CD14-positive monocyte (primary cell): ENCODE measurements around the gene RPS5. TPM values are rescaled to one million over a fixed set of nuclear protein-coding genes. Genes with fewer than 3 reads are reported as not detected.
A peak's percentile ranks its signal among the peaks of the same experiment; 100 is the strongest.

Source experiments
- DNase-seq, 3 donors: peaks; one replicate each; pipeline ENCODE4 v3.0.0-alpha.2; 2011 to 2022
- H2AFZ ChIP-seq: 2 replicates; pipeline ENCODE4 v1.6.0; 2012; ENCODE audit warnings: mild to moderate bottlenecking, low read depth, low read length, inconsistent platforms; ENCODE audit not compliant: insufficient read depth, poor library complexity, severe bottlenecking
- H3K27ac ChIP-seq, 2 donors: 1 replicate in 1 of 2; 2 replicates in 1 of 2; pipeline ENCODE4 v1.5.1; 2012 to 2013; ENCODE audit warnings: low read length in 2 of 2, control low read depth in 1 of 2, inconsistent platforms in 1 of 2, low read depth in 1 of 2, mild to moderate bottlenecking in 1 of 2
- H3K27me3 ChIP-seq, 2 donors: one replicate each; pipeline versions ENCODE4 v1.6.0 to v1.6.1; 2011 to 2013; ENCODE audit warnings: low read length in 2 of 2; ENCODE audit not compliant: control insufficient read depth in 2 of 2, insufficient read depth in 2 of 2
- H3K36me3 ChIP-seq, 2 donors: replicated peaks in 1 of 2; 1 replicate in 1 of 2; 2 replicates in 1 of 2; pipeline versions ENCODE4 v1.5.1 to v1.6.1; 2012 to 2013; ENCODE audit warnings: low read length in 2 of 2, control low read depth in 1 of 2, inconsistent platforms in 1 of 2, mild to moderate bottlenecking in 1 of 2; ENCODE audit not compliant: insufficient read depth in 2 of 2, control insufficient read depth in 1 of 2
- H3K4me1 ChIP-seq, 2 donors: 1 replicate in 1 of 2; 2 replicates in 1 of 2; pipeline versions ENCODE4 v1.5.1 to v1.6.1; 2012 to 2013; ENCODE audit warnings: low read length in 2 of 2, control low read depth in 1 of 2, inconsistent platforms in 1 of 2, mild to moderate bottlenecking in 1 of 2, moderate library complexity in 1 of 2; ENCODE audit not compliant: insufficient read depth in 2 of 2, control insufficient read depth in 1 of 2
- H3K4me2 ChIP-seq: replicated peaks from 2 replicates; pipeline ENCODE3; 2012; ENCODE audit warnings: low read length, moderate library complexity, mild to moderate bottlenecking; ENCODE audit not compliant: poor library complexity, severe bottlenecking; ENCODE audit errors: extremely low read depth
- H3K4me3 ChIP-seq, 3 experiments: fragments of 200-600 bp in 1 of 3; sonication (generic) in 1 of 3; replicated peaks in 1 of 3; 1 replicate in 2 of 3; 2 replicates in 1 of 3; pipeline ENCODE4 v1.5.1; 2011 to 2013; ENCODE audit warnings: low read length in 3 of 3, mild to moderate bottlenecking in 3 of 3, control low read depth in 2 of 3, low read depth in 2 of 3, inconsistent platforms in 1 of 3, moderate library complexity in 1 of 3
- H3K79me2 ChIP-seq: 2 replicates; pipeline ENCODE4 v1.6.0; 2012; ENCODE audit warnings: mild to moderate bottlenecking, control low read depth, inconsistent platforms, low read length, moderate library complexity; ENCODE audit not compliant: insufficient read depth
- H3K9ac ChIP-seq: 2 replicates; pipeline ENCODE4 v1.6.0; 2017; ENCODE audit warnings: low read length, mild to moderate bottlenecking; ENCODE audit not compliant: insufficient read depth, poor library complexity, severe bottlenecking
- H3K9me3 ChIP-seq, 2 donors: replicated peaks in 1 of 2; 1 replicate in 1 of 2; 2 replicates in 1 of 2; pipeline versions ENCODE4 v1.5.1 to v1.6.1; 2012 to 2013; ENCODE audit warnings: low read length in 2 of 2, control low read depth in 1 of 2; ENCODE audit not compliant: control insufficient read depth in 1 of 2, insufficient read depth in 1 of 2
- H4K20me1 ChIP-seq: 2 replicates; pipeline ENCODE4 v1.6.0; 2012; ENCODE audit warnings: mild to moderate bottlenecking, low read length, control low read depth, moderate library complexity; ENCODE audit not compliant: insufficient read depth
- H3K27ac Mint-ChIP-seq, 7 donors: one replicate each; pipeline ENCODE4 v1.8.0; 2020; ENCODE audit warnings: mild to moderate bottlenecking in 7 of 7, mixed read lengths in 7 of 7, moderate library complexity in 6 of 7, inconsistent platforms in 2 of 7
- H3K27me3 Mint-ChIP-seq, 3 donors: one replicate each; pipeline ENCODE4 v1.8.0; 2021 to 2022; ENCODE audit warnings: low read depth in 3 of 3, mild to moderate bottlenecking in 3 of 3, mixed read lengths in 3 of 3, moderate library complexity in 3 of 3, inconsistent platforms in 1 of 3
- H3K36me3 Mint-ChIP-seq, 2 donors: one replicate each; pipeline ENCODE4 v1.8.0; 2020; ENCODE audit warnings: mixed read lengths in 2 of 2, inconsistent platforms in 1 of 2, mild to moderate bottlenecking in 1 of 2
- H3K4me1 Mint-ChIP-seq: one replicate; pipeline ENCODE4 v1.8.0; 2020; ENCODE audit warnings: mild to moderate bottlenecking, mixed read lengths
- H3K4me3 Mint-ChIP-seq, 2 donors: one replicate each; pipeline ENCODE4 v1.8.0; 2020; ENCODE audit warnings: mild to moderate bottlenecking in 2 of 2, mixed read lengths in 2 of 2, moderate library complexity in 1 of 2
- H3K9me3 Mint-ChIP-seq, 7 donors: one replicate each; pipeline ENCODE4 v1.8.0; 2020 to 2022; ENCODE audit warnings: mixed read lengths in 7 of 7, mild to moderate bottlenecking in 6 of 7, moderate library complexity in 6 of 7, inconsistent platforms in 2 of 7
- WGBS: methylation state at CpG from one replicate; pipeline ENCODE4 v1.1.5; 2013; ENCODE audit warnings: missing lambda C conversion rate; ENCODE audit not compliant: insufficient coverage; 5-methylcytosine and 5-hydroxymethylcytosine counted together
- intact Hi-C, 2 donors: fragments of 100-400 bp; cut with micrococcal nuclease; formaldehyde crosslinking; loops; one replicate each; pipeline versions ENCODE4 v1.15.0 to v1.15.1; 2023
- polyA plus RNA-seq, 3 donors: library from polyadenylated mRNA; depleted of rRNA in 1 of 3; unstranded in 2 of 3; stranded (reverse) in 1 of 3; fragments of 300-500 nt in 2 of 3; fragments of >200 nt in 1 of 3; fragmentation: Illumina TruSeq in 2 of 3; gene quantifications; 1 replicate in 2 of 3; 2 replicates in 1 of 3; pipeline ENCODE4 v1.2.3, GENCODE V29; 2012 to 2021
- TF ChIP-seq, protein P1 (sequence below): fragments of 200-600 bp; IDR thresholded peaks from one replicate; pipeline ENCODE4 v1.8.0; 2022; ENCODE audit warnings: antibody characterized with exemption, mild to moderate bottlenecking

The RPS5 gene
- polyA plus RNA-seq, 3 donors, result 485 to 1,381 (median 580) TPM

DNA sequence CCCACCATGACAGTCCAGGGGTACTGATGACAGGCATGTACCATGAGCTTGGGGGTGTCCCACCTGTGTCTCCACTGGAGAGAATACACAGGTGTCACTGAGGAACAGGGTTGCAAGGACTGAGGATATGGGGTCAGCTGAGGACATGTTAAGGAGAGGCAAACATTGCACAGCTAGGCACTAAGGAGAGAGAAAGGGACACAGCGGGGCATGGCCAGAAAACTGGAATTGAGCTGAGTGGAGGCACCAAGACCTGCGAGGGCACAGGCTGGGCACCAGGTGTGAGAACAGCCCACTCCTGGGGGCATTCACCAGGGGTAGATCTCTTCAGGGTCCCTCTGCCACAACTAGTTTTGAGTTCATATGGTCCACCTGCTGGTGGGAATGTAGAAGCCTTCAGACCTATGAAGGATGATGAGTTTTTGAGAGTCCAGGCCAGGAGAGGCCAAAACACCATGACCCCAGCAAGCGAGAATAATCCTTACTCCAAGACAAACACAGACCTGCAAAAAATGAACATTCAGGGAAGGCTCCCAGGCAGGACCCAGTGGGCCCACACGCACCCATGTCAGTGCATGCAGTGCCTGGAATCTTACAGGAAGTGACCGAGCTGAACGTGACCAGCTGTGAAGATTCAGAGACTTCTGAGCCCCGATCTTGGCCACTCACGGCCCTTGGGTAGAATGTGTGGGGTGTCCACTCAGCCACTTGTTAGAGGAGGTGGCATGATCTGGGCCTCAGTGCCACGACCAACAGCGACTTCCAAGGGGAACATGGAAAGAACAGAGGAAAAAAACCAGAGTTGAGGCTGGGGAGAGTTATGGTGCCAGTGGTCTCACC lies 20.0 kb downstream of the RPS5 start:
- Histone ChIP-seq H3K9me3 (no peaks in the 10 kb centered on the region), H3K27ac (peak overlapping the region in 1 of 2 donors; percentile 88), H3K27me3 (no peaks in the 10 kb centered on the region), H3K79me2 (peaks cover 3% of the 10 kb centered on the region), H3K4me1 (peaks cover 18 to 23% of the 10 kb centered on the region in 2 donors), H3K36me3 (no peaks in the 10 kb centered on the region), H4K20me1 (no peaks in the 10 kb centered on the region), H3K4me3 (peak overlapping the region in 1 of 3 experiments; percentile 96), H3K4me2 (peak overlapping the region; percentile 97), H2AFZ (no peak overlapping the region), H3K9ac (no peak overlapping the region)
- intact Hi-C loops, result loop anchor here in 1 of 2 donors (5.0 kb wide), 1 partner anchor 80 kb away; the partner anchor contains the start of gene ZSCAN22
- peak overlapping the region; percentile 89 to 98 (median 94) for H3K27ac Mint-ChIP-seq
- TF ChIP-seq, protein P1, sequence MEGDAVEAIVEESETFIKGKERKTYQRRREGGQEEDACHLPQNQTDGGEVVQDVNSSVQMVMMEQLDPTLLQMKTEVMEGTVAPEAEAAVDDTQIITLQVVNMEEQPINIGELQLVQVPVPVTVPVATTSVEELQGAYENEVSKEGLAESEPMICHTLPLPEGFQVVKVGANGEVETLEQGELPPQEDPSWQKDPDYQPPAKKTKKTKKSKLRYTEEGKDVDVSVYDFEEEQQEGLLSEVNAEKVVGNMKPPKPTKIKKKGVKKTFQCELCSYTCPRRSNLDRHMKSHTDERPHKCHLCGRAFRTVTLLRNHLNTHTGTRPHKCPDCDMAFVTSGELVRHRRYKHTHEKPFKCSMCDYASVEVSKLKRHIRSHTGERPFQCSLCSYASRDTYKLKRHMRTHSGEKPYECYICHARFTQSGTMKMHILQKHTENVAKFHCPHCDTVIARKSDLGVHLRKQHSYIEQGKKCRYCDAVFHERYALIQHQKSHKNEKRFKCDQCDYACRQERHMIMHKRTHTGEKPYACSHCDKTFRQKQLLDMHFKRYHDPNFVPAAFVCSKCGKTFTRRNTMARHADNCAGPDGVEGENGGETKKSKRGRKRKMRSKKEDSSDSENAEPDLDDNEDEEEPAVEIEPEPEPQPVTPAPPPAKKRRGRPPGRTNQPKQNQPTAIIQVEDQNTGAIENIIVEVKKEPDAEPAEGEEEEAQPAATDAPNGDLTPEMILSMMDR, result no peak
- WGBS, result 67% methylated on average over 6 of the region's 10 CpGs
- no peak for DNase-seq
- peaks cover 0 to 5% (median 0%) of the 10 kb centered on the region in 7 donors for H3K9me3 Mint-ChIP-seq
- peaks cover 0 to 5% (median 5%) of the 10 kb centered on the region in 3 donors for H3K27me3 Mint-ChIP-seq
- peak overlapping the region; percentile 84 to 92 for H3K4me3 Mint-ChIP-seq
- peaks cover 0 to 2% of the 10 kb centered on the region in 2 donors for H3K36me3 Mint-ChIP-seq
- peaks cover 26% of the 10 kb centered on the region for H3K4me1 Mint-ChIP-seq

- H3K4me3 Mint-ChIP-seq, result peak overlapping the region; percentile 84 to 92
- peaks cover 0 to 5% (median 5%) of the 10 kb centered on the region in 3 donors for H3K27me3 Mint-ChIP-seq
- peak overlapping the region; percentile 85 to 88 for H3K27ac ChIP-seq
- peak overlapping the region; percentile 61 to 96 (median 72) for H3K4me3 ChIP-seq
- H3K9ac ChIP-seq, result peak overlapping the region; percentile 75
- intact Hi-C loops, result loop anchor here in 1 of 2 donors (5.0 kb wide), 1 partner anchor 80 kb away; the partner anchor contains the start of gene ZSCAN22
- H3K4me1 ChIP-seq, result peaks cover 16 to 22% of the 10 kb centered on the region in 2 donors
- no peaks in the 10 kb centered on the region for H4K20me1 ChIP-seq
- H3K36me3 Mint-ChIP-seq, result peaks cover 0 to 2% of the 10 kb centered on the region in 2 donors
- 20% methylated on average over 19 of the region's 22 CpGs for WGBS
- H3K36me3 ChIP-seq, result no peaks in the 10 kb centered on the region
- no peaks in the 10 kb centered on the region for H3K9me3 ChIP-seq
- peaks cover 26% of the 10 kb centered on the region for H3K4me1 Mint-ChIP-seq
- TF ChIP-seq, protein P1, result no peak
- DNase-seq, result no peak
- H3K4me2 ChIP-seq, result peak overlapping the region; percentile 97
- H3K27me3 ChIP-seq, result no peaks in the 10 kb centered on the region
- peak overlapping the region; percentile 89 to 98 (median 94) for H3K27ac Mint-ChIP-seq
- peaks cover 0 to 5% (median 0%) of the 10 kb centered on the region in 7 donors for H3K9me3 Mint-ChIP-seq
- peak overlapping the region; percentile 99 for H2AFZ ChIP-seq
- peaks cover 3% of the 10 kb centered on the region for H3K79me2 ChIP-seq
Observed at GRCh38 chr19:58407658-58408151, 20.6 kb downstream of the RPS5 start.
